Epithelial cell of prostate (primary cell): ENCODE data around the gene OR7C2.
"Not testable (repeated sequence)": the region's sequence is repeated elsewhere in the genome, so short reads cannot be mapped to it uniquely, and the experiment has no call there.

Source experiments
- DNase-seq: peaks from one replicate; pipeline ENCODE4 v3.0.0-alpha.2; 2011; ENCODE audit warnings: low read depth, low spot score
- H3K27ac ChIP-seq: fragments of 450-650 bp; 2 replicates; pipeline ENCODE4 v1.5.1; 2017; ENCODE audit warnings: mild to moderate bottlenecking

The OR7C2 gene

DNA sequence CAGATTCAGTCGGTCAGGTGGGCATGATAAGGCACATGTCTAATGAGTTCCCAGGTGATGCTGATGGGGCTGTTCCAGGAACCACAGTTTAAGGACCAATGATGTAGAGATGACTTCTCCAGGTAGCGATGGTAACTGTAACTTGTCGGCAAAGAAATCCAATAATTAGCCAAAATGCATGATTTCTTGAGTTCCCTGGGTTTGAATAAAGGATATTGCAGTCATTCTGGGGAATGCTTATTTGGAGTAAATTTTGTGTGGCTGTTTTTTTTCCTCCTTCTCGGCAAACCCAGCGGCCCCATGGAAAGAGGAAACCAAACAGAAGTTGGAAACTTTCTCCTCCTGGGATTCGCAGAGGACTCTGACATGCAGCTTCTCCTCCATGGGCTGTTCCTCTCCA, at the start of gene OR7C2:
Gene OR7C2 (plus strand): TSS at position 301 of the 400 bp plus-strand sequence. CDS start 0 bp downstream, at position 301.
- no peak within 1 kb of the TSS for H3K27ac ChIP-seq
- DNase-seq = no peak

DNA sequence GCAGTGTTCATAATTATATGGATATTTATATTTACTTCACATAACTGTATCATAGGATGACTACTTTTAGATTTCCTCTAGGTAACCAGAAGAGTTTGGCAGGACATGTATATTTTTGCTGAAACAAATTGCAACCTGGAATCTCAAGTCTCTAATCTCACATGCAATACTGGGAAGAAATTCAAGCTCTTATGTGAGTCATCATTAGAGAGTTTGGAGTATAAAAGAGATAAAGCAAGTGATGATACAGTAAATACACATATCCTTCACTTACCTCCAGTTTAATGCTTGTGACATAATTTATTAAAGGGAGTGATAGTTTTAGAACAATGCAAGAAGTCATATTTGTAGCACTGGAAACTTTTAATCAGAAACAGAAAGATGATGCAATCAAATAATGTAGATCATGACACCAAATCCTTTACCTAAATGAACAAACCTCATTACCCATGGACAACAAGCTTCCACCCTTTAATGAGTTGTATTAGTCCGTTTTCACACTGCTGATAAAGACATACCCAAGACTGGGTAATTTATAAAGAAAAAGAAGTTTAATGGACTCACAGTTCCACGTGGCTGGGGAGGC, 39.5 kb upstream of the OR7C2 start:
- DNase-seq = no peak
- H3K27ac ChIP-seq = no peak overlapping the region

GRCh38 chr19:14906711-14907110, 34.6 kb upstream of the OR7C2 start:
- DNase-seq = no peak
- no peak overlapping the region for H3K27ac ChIP-seq

- DNase-seq = no peak
- H3K27ac ChIP-seq = no peak overlapping the region
Observed at GRCh38 chr19:14915116-14915515, 26.2 kb upstream of the OR7C2 start.

- no peak for DNase-seq
- no peak overlapping the region for H3K27ac ChIP-seq
Observed at GRCh38 chr19:14916848-14917247, 24.4 kb upstream of the OR7C2 start.

DNA sequence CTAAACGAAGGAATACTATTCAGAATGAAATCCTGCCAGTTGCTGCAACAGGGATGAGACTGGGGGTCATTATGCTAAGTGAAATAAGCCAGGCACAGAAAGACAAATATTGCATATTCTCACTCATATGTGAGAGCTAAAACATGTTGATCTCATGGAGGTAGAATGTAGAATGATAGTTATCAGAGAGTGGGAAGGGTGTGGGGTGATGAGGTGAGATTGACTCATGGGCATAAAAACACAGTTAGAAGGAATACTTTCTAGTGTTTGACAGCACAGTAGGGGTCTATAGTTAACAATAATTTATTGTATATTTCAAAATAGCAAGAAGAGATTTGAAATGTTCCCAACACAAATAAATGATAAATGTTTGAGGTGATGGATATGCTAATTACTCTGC, 7.8 kb upstream of the OR7C2 start:
- H3K27ac ChIP-seq = no peak overlapping the region
- DNase-seq = no peak

GRCh38 chr19:14940266-14940665, 1.0 kb upstream of the OR7C2 start:
- no peak for DNase-seq
- H3K27ac ChIP-seq = no peak overlapping the region

DNA sequence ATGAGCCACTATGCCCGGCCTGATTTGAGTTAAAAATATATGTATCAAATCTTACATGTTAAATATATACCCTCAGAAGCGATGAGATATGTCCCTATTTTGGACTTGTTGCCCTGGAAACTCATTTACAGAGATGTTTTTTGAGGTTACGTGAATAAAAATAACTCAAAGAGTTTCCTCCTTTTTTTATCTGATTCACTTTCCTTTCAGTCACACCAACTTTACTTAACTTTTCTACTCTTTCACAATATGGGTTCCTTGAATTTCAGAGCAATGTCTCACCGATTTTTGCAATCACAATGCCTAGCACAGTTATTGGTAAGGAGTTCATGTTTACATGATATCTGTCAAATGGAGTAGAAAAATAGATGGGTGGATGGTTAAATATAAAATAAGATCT, 2.3 kb downstream of the OR7C2 start:
- no peak overlapping the region for H3K27ac ChIP-seq
- DNase-seq = no peak

- no peak for DNase-seq
- H3K27ac ChIP-seq = no peak overlapping the region
Observed at GRCh38 chr19:14944456-14944855, 3.2 kb downstream of the OR7C2 start.

DNA sequence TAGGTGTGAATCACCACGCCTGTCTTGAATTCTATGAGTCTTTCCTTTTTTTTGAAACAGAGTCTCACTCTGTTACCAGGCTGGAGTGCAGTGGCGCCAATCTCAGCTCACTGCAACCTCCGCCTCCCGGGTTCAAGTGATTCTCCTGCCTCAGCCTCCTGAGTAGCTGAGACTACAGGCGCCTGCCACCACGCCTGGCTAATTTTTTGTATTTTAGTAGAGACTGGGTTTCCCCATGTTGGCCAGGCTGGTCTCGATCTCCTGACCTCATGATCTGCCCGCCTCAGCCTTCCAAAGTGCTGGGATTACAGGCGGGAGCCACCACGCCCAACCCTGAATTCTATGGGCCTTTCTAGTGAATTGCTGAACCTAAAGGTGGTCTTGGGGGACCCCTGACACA, 8.1 kb downstream of the OR7C2 start:
- not testable (repeated sequence) for DNase-seq, H3K27ac ChIP-seq

- H3K27ac ChIP-seq = no peak overlapping the region
Observed at GRCh38 chr19:14949876-14950275, 8.6 kb downstream of the OR7C2 start.

GRCh38 chr19:14950421-14950820, 9.1 kb downstream of the OR7C2 start:
- no peak for DNase-seq

More at GRCh38 chr19:14949876-14950275, 8.6 kb downstream of the OR7C2 start:
- no peak for DNase-seq

GRCh38 chr19:14952767-14953166, 11.5 kb downstream of the OR7C2 start:
- DNase-seq = no peak
- H3K27ac ChIP-seq = no peak overlapping the region

More at GRCh38 chr19:14950421-14950820, 9.1 kb downstream of the OR7C2 start:
- H3K27ac ChIP-seq = no peak overlapping the region

DNA sequence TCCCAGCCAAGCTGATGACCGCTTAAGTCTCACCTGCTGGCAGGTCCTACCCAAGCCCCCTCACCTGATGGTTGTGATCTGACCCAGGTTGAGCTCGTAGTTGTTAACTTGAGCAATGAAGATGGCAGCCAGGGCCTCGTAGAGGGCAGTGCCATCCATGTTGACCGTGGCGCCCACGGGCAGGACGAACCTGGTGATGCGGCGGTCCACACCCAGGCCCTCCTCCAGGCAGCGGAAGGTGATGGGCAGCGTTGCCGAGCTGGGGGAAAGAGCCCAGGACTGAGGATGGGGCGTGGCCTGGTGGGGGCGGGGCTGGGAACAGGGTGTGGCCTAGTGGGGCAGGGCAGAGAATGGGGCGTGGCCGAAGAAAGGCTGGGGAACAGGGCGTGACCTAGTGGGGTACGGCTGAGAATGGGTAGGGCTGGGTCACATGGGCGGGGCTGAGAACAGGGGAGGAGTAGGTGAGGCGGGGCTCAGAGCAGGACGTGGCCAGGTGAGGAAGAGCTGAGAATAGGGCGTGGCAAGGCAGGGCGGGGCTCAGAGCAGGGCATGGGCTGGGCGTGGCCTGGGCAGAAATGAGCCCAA, 12.9 kb downstream of the OR7C2 start:
- DNase-seq = no peak
- H3K27ac ChIP-seq = no peak overlapping the region

DNA sequence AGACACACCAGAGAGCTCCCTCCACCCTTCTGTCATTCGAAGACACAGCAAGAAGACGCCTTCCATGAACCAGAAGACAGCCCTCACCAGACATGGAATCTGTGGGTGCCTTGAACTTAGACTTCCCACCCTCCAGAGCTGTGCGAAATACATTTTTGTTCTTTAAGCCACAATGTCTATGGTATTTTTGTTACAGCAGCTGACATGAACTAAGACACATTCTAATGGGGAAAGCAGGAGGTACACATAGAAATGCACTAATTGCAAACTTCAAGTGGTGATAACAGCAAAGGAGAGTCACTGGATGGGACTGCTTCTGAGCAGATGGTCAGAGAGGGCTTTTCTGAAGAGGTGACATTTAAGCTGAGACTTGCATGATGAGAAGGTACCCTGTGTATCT, 16.2 kb downstream of the OR7C2 start:
- no peak overlapping the region for H3K27ac ChIP-seq
- DNase-seq = no peak

DNA sequence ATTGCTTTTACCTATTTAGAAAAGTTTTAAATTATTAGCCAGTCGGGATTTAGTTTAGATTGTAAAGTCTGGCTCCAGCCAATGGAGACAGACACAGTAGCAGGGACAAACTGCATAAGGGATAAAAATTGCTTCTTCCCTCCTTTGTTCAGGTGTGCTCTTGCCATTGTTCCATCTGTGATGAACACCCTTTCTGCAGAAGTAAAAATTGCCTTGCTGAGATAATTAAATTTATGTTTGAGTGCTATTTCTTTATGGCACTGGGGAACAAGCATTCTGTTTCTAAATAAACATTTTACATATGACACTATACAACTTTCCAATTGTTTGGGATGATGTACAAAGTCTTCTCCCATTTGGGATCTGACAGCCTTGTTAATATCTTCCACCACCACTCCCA, 18.0 kb downstream of the OR7C2 start:
- H3K27ac ChIP-seq = no peak overlapping the region
- DNase-seq = no peak

GRCh38 chr19:14961956-14962685, 20.8 kb downstream of the OR7C2 start:
- no peak overlapping the region for H3K27ac ChIP-seq
- DNase-seq = no peak

DNA sequence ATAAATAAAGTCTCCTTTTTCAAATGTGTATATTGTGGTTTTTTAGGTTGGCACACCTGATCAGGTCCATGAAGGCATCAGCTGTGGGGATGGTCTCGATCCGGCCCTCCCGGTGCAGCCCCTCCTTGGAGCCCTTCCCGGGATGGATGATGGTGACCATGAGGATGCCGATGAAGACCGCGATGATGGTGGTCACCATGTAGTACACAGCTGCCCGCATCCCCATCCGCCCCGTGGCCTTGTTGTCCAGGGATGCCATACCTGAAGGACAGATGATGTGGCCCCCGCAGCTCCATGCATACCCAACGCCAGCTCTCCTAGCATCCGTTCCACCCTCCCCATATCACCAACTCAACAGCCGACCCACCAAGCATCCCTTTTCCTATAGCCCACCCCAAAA, 27.0 kb downstream of the OR7C2 start:
- no peak for DNase-seq
- H3K27ac ChIP-seq = no peak overlapping the region

GRCh38 chr19:14971474-14971873, 30.2 kb downstream of the OR7C2 start:
- DNase-seq = no peak
- H3K27ac ChIP-seq = no peak overlapping the region

- H3K27ac ChIP-seq = no peak overlapping the region
- no peak for DNase-seq
Observed at GRCh38 chr19:14972676-14973075, 31.4 kb downstream of the OR7C2 start.

- H3K27ac ChIP-seq = no peak overlapping the region
- no peak for DNase-seq
Observed at GRCh38 chr19:14974488-14974887, 33.2 kb downstream of the OR7C2 start.

DNA sequence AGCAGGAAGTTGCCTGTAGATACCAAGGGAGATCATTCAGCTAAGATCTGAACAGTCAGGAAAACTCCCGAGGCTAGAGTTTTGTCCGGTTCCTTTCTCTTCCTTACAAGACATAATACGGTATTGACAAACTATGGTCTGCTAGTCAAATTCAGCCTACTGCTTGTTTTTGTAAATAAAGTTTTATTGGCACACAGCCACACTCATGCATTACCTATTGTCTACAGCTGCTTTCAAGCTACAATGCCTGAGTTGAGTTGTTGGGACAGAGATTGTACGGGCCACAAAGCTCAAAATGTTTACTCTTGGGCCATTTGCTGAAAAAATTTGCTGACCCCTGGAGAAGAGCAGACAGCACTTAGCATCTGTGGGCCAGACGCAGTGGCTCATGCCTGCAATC, 35.8 kb downstream of the OR7C2 start:
- no peak overlapping the region for H3K27ac ChIP-seq
- DNase-seq = no peak
